ENCODE results near the gene ELOVL1.

The ELOVL1 gene

DNA sequence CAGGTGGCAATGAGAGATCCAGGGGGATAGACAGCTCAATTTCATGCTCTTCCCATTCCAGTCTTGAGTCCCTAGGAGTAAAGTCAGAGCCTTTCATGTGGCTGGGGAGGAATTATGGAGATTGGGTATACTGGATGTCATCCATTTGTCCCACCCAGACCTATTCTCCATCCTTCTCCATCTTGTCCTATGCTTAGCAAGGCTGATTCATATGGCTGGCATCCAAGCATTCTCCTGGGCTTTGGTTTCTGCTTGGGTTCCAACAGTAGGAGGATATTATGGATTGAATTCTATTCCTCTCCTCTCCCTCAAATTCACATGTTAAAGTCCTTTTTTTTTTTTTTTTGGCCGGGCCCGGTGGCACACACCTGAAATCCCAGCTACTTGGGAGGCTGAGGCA lies 12.9 kb downstream of the ELOVL1 start:
- ATAC-seq (ENCODE audit: low read depth) (no peak), DNase-seq (ENCODE audit: low spot score in 2 of 2) (no peak)
- Mint-ChIP-seq H3K27me3 (no peaks in the 10 kb centered on the region), H3K9me3 (no peaks in the 10 kb centered on the region), H3K4me1 (peaks cover 9% of the 10 kb centered on the region), H3K36me3 (peaks cover 2% of the 10 kb centered on the region), H3K4me3 (no peak overlapping the region), H3K27ac (no peak overlapping the region)

DNA sequence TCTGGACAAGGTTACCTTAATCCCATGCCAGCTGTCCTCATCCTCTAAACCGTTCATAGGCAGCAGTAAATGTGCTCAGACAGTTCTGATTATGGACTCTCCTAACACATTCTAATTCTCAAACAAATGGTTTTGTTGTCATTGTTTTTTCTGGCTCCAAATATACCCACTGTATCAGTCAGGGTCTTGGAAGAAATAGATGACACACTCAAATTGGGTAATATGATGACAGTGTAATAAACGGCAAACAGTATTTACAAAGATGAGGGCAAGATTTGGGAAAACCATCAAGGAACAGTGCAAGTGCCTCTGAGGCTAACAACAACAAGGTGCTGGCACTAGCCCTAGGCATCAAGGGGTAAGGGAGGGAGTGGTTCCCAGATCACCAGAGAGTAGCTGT lies 13.3 kb downstream of the ELOVL1 start:
- no peaks in the 10 kb centered on the region for H3K27me3 Mint-ChIP-seq
- DNase-seq (ENCODE audit: low spot score in 2 of 2): no peak
- H3K4me3 Mint-ChIP-seq: no peak overlapping the region
- ATAC-seq (ENCODE audit: low read depth): no peak
- H3K9me3 Mint-ChIP-seq: no peaks in the 10 kb centered on the region
- H3K4me1 Mint-ChIP-seq: peaks cover 11% of the 10 kb centered on the region
- H3K36me3 Mint-ChIP-seq: peaks cover 2% of the 10 kb centered on the region
- no peak overlapping the region for H3K27ac Mint-ChIP-seq

DNA sequence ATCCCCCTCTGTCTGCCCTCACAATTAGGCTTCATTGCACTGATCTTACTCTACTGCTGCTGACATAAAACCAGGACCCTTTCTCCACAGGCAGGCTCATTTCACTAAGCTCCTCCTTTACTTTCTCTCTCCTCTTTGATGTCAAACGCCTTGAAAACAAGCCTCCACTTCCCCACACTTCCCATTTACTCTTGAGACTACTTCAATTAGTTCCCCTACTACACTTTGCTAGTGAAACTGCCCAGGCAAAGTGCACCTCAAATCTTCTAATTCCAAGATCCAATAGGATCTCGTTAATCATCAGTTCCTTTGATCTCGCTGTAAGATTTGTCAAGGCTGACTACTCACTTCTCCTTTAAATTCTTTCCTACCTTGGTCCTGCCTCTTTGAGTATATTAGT lies 14.9 kb downstream of the ELOVL1 start:
- Mint-ChIP-seq H3K27me3 (no peaks in the 10 kb centered on the region), H3K9me3 (no peaks in the 10 kb centered on the region), H3K4me3 (no peak overlapping the region), H3K27ac (peak overlapping the region; percentile 85), H3K4me1 (peaks cover 7% of the 10 kb centered on the region), H3K36me3 (peaks cover 2% of the 10 kb centered on the region)
- ATAC-seq (ENCODE audit: low read depth) (no peak), DNase-seq (ENCODE audit: low spot score in 2 of 2) (no peak)

DNA sequence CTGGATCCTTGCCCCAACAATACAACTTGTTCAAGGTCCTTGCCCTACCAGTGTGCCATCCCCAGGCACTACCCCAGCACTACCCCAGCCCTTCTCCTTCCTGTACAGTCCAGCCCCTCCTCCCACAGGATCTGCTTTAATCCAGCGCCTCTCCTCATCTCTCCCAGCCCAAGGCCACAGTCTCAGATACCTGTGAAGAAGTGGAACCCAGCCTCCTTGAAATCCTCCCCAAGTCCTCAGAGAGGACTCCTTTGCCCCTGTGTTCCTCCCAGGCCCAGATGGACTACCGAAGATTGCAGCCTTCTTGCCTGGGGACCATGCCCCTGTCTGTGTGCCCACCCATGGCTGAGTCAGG lies 15.5 kb downstream of the ELOVL1 start:
- DNase-seq (ENCODE audit: low spot score in 2 of 2) (no peak), ATAC-seq (ENCODE audit: low read depth) (no peak)
- peaks cover 7% of the 10 kb centered on the region for H3K4me1 Mint-ChIP-seq
- H3K9me3 Mint-ChIP-seq: no peaks in the 10 kb centered on the region
- no peak overlapping the region for H3K4me3 Mint-ChIP-seq
- H3K27ac Mint-ChIP-seq: peak overlapping the region; percentile 85
- no peaks in the 10 kb centered on the region for H3K27me3 Mint-ChIP-seq
- peaks cover 2% of the 10 kb centered on the region for H3K36me3 Mint-ChIP-seq

DNA sequence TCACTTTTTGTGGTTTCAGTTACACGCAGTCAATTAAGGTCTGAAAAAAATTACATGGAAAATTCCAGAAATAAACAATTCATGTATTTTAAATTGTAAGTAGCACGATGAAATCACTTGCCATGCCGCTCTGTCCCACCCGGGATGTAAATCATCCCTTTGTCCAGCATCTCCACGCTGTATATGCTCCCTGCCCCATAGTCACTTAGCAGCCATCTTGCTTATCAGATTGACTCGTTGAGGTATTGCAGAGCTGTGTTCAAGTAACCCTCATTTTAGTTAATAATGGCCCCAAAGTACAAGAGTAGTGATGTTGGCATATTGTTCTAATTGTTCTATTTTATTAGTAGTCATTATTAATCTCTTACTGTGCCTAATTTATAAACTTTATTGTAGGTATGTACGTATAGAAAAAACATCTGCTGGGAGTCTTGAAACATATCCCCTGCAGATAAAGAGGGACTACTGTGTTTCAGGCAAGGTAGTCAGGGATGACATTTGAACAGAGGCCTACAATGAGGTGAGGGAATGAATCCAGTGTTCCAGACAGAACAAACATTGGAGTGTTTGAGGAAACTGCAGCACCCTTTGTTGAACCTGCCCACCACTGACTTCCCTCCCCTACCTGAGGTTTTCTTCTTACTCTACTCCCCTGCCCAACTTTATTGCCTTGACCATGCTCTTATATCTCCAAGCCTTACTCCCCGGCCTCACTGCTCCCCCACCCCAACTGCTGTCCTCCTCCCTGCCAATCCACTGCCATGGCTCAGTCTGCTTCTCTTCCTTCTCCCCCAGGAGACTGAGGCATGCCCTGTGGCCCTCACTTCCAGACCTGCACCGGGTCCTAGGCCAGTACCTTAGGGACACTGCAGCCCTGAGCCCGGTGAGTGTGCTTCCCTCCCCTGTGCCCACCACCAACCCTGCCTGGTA lies 16.1 kb downstream of the ELOVL1 start:
- Mint-ChIP-seq H3K27me3 (no peaks in the 10 kb centered on the region), H3K36me3 (peaks cover 2% of the 10 kb centered on the region), H3K27ac (peak overlapping the region; percentile 85), H3K4me3 (no peak overlapping the region), H3K9me3 (no peaks in the 10 kb centered on the region), H3K4me1 (peaks cover 7% of the 10 kb centered on the region)
- DNase-seq (ENCODE audit: low spot score in 2 of 2) (no peak), ATAC-seq (ENCODE audit: low read depth) (no peak)

DNA sequence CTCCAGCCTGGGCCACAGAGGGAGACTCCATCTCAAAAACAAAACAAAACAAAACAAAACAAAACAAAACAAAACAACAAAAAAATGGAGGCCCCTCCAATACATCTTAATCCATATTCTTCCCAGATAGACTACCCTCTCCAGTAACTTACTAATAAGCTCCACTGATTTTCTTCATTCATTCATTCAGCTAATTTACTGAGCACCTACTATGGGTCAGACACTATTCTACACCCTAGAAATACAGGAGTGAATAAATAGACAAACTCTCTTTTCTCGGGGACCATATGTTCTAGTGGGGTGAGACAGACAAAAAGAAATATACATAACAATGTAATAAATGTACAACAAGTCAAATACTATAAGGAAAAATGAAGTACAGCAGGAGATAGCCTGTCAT lies 16.8 kb downstream of the ELOVL1 start:
- Mint-ChIP-seq H3K27me3 (no peaks in the 10 kb centered on the region), H3K9me3 (no peaks in the 10 kb centered on the region), H3K27ac (peak overlapping the region; percentile 60), H3K4me1 (peaks cover 7% of the 10 kb centered on the region), H3K4me3 (no peak overlapping the region), H3K36me3 (peaks cover 2% of the 10 kb centered on the region)
- DNase-seq (ENCODE audit: low spot score in 2 of 2) (no peak), ATAC-seq (ENCODE audit: low read depth) (no peak)

DNA sequence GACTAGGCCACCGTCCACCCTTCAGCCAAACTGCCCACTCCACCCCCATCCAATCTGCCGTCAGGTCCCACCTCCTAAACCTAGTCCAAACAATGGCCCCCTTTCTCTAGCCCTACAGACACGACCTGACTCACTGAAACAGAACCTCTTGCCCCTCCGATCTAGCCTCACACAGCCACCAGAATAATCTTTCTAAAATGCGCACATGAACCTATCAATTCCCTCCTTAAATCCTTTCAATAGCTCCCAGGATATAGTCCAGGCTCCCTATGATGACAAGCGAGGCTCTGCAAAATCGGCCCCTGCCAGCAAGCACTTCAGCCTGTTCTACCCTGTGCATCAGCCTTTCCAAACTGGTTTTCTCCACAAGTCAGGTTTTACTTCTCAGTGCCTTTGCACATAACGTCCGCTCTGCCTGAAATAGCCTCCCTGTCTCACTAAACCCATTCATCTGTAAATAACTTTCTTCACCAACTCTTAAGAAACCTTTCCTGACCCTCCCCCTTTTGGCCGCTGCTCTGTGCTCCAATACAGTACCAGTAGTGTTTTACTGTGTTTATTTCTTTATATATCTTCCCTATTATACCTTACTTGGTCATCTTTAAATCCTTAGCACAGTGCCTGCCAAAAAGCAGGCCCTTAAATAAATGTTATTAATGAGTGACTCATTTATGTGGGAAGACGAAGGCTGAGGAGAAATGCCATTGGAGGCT lies 18.1 kb downstream of the ELOVL1 start:
- Mint-ChIP-seq H3K4me1 (peaks cover 7% of the 10 kb centered on the region), H3K9me3 (no peaks in the 10 kb centered on the region), H3K27ac (peak overlapping the region; percentile 95), H3K36me3 (peaks cover 2% of the 10 kb centered on the region), H3K27me3 (no peaks in the 10 kb centered on the region), H3K4me3 (peak overlapping the region; percentile 71)
- ATAC-seq (ENCODE audit: low read depth): no peak
- no peak for DNase-seq (ENCODE audit: low spot score in 2 of 2)

DNA sequence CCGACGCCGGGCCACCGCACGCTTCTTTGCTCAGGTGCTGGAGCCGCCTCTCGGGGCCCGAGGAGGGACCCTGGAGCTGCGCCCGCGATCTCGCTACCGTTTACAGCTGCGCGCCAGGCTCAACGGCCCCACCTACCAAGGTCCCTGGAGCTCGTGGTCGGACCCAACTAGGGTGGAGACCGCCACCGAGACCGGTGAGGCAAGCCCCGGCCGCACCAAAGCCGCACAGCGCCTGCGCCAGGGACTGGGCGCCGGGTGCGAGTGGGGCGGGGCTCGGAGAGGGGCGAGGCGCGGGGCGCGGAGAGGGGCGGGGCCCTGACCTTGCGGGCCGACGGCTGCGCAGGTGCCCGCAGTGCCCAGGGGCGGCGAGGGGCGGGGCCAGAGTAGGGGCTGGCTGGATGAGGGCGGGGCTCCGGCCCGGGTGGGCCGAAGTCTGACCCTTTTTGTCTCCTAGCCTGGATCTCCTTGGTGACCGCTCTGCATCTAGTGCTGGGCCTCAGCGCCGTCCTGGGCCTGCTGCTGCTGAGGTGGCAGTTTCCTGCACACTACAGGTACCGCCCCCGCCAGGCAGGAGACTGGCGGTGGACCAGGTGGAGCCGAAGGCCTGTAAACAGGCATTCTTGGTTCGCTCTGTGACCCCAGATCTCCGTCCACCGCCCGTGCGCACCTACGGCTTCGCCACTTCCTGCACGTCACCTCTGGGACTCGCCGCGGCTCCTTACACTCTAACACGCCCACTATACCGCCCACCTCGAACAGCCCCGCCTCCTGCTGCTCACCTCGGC lies 18.8 kb downstream of the ELOVL1 start:
- peak; percentile 72 to 74 for DNase-seq (ENCODE audit: low spot score in 2 of 2)
- no peaks in the 10 kb centered on the region for H3K9me3 Mint-ChIP-seq
- H3K27ac Mint-ChIP-seq: peak overlapping the region; percentile 95
- H3K4me1 Mint-ChIP-seq: peaks cover 7% of the 10 kb centered on the region
- H3K36me3 Mint-ChIP-seq: no peaks in the 10 kb centered on the region
- H3K4me3 Mint-ChIP-seq: peak overlapping the region; percentile 71
- no peaks in the 10 kb centered on the region for H3K27me3 Mint-ChIP-seq
- ATAC-seq (ENCODE audit: low read depth): peak; percentile 91

DNA sequence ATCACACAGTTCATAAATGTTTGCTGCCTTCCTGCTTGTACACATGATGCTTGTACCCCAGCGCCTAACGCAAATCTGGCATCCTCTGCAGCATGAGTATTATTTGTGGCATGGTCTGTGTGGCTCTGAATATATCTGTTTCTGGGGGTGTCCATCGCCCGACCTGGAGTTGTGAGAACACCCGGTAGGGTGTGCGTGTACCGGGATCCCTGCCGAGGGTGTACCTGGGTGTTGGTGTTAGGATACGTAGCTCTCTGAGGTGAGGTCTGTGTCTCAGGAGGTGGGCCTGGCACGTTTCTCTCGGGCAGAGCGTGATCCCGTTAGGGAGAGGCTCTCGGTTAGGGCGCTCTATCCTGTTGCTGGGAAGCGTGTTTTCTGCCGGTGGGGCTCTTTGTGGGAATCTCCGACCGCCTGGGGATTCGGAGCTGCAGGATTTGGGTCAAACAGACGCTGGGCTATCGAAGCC lies 19.4 kb downstream of the ELOVL1 start:
- peaks cover 7% of the 10 kb centered on the region for H3K4me1 Mint-ChIP-seq
- H3K9me3 Mint-ChIP-seq: no peaks in the 10 kb centered on the region
- no peak for DNase-seq (ENCODE audit: low spot score in 2 of 2)
- H3K36me3 Mint-ChIP-seq: peaks cover 3% of the 10 kb centered on the region
- no peak for ATAC-seq (ENCODE audit: low read depth)
- H3K27me3 Mint-ChIP-seq: peaks cover 2% of the 10 kb centered on the region
- H3K4me3 Mint-ChIP-seq: peak overlapping the region; percentile 42
- peak overlapping the region; percentile 10 for H3K27ac Mint-ChIP-seq

DNA sequence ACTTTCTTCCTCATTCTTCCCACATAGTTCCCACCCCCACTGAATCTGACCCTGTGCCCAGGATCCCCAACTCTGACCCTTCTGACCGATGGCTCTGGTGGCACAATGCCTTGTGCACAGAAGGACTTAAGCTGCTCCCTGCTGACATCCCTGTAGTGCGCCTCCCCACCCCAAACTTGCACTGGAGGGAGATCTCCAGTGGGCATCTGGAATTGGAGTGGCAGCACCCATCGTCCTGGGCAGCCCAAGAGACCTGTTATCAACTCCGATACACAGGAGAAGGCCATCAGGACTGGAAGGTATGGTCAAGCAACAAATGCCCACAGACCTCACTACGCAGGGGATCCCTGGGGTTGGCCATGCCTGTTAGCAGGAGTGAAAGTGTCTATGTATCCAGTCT lies 21.2 kb downstream of the ELOVL1 start:
- H3K36me3 Mint-ChIP-seq: peaks cover 3% of the 10 kb centered on the region
- peak overlapping the region; percentile 51 for H3K27ac Mint-ChIP-seq
- no peaks in the 10 kb centered on the region for H3K9me3 Mint-ChIP-seq
- ATAC-seq (ENCODE audit: low read depth): no peak
- peaks cover 2% of the 10 kb centered on the region for H3K27me3 Mint-ChIP-seq
- no peak overlapping the region for H3K4me3 Mint-ChIP-seq
- DNase-seq (ENCODE audit: low spot score in 2 of 2): no peak
- H3K4me1 Mint-ChIP-seq: peaks cover 7% of the 10 kb centered on the region

DNA sequence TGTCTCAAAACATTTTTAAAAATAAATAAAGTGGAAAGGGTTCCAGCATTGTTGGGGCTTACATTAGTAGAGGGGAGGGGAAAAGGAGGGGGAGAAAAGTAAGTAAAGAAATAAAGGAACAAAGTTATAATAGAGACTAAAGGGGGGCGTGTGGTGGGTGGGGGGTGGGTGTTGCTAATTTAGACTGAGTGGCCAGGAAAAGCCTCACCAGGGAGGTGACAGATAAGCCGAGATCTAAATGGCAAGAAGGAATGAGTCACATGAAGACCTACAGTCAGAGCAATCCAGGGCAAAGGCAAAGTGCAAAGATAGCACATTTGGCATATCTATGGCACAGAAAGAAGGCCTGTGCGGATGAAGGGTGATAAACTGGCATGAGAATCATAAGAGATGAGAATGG lies 22.7 kb downstream of the ELOVL1 start:
- H3K4me3 Mint-ChIP-seq: no peak overlapping the region

DNA sequence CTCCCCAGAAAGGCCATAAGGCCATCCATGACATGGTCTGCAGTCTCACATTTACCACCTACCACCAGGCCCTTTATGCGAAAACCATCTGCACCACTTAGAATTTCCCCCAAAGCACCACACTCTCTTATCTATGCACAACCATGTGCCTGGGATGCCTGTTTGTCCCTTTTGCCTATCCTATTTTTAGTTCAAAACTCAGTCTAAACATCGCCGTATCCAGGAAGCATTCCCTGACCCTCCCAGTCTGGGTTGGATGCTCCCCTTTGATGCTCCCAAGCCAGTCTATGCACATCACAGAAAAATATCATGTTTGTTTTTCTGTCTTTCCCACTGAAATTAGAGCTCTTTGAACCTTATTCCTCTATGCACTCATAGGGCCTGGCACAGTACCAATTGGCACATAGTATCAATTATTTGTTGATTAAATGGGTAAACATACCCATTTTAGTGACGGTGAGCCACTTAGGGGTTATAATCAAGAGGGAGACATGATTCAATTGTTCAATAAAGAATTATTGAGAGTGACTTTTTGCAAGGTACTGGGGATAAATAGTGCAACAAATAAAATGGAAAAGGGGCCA lies 23.5 kb downstream of the ELOVL1 start:
- Mint-ChIP-seq H3K4me1 (peaks cover under 1% of the 10 kb centered on the region), H3K27me3 (peaks cover 2% of the 10 kb centered on the region), H3K36me3 (peaks cover 5% of the 10 kb centered on the region), H3K27ac (no peak overlapping the region), H3K9me3 (no peaks in the 10 kb centered on the region), H3K4me3 (no peak overlapping the region)
- ATAC-seq (ENCODE audit: low read depth) (no peak), DNase-seq (ENCODE audit: low spot score in 2 of 2) (no peak)

More for the DNA sequence above, 22.7 kb downstream of the ELOVL1 start:
- no peak for ATAC-seq (ENCODE audit: low read depth)
- no peak for DNase-seq (ENCODE audit: low spot score in 2 of 2)
- Mint-ChIP-seq H3K36me3 (peaks cover 5% of the 10 kb centered on the region), H3K27me3 (peaks cover 2% of the 10 kb centered on the region), H3K27ac (no peak overlapping the region), H3K9me3 (no peaks in the 10 kb centered on the region), H3K4me1 (peaks cover 7% of the 10 kb centered on the region)

DNA sequence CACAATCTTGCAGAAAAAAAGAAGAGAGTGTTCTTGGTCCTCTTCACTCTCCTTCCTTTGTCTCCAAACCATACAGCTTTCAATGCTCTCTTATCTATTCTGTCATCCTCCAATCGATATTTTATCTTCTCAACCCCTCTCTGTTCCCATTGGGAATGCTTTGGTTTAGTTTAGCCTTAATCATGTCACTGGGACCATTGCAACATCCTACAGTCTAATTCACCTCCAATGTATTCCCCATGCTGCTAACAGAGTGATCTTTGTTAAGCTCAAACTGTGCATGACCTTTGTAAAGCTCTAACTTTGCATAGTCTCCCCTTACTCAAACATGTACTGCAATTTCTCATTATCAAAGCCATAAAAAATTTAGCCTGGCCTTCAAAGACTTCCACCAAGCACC lies 27.3 kb downstream of the ELOVL1 start:
- peaks cover 5% of the 10 kb centered on the region for H3K27me3 Mint-ChIP-seq
- no peak for DNase-seq (ENCODE audit: low spot score in 2 of 2)
- H3K4me3 Mint-ChIP-seq: no peak overlapping the region
- H3K9me3 Mint-ChIP-seq: no peaks in the 10 kb centered on the region
- no peak overlapping the region for H3K27ac Mint-ChIP-seq
- H3K36me3 Mint-ChIP-seq: peaks cover 5% of the 10 kb centered on the region
- no peaks in the 10 kb centered on the region for H3K4me1 Mint-ChIP-seq
- ATAC-seq (ENCODE audit: low read depth): no peak

All from memory B cell (primary cell).